A673 (cell line): ENCODE results near the gene SYN1. TPM values are rescaled to one million over a fixed set of nuclear protein-coding genes. Genes with fewer than 3 reads are reported as not detected.

ENCODE experiments used
- BruUV-seq: library from RNA; stranded (reverse); fragments of 400-500 nt; replicated peaks from 2 replicates; lab custom pipeline; 2021; lab: Mats Ljungman, UMichigan
- CTCF ChIA-PET: fragments of 300-600 bp; sonication (Branson Sonifier 250); formaldehyde crosslinking; loops from one replicate; lab custom pipeline; 2022; ENCODE audit warnings: antibody characterized with exemption; lab: Charles Lee
- POLR2A ChIA-PET: fragments of 300-600 bp; sonication (Branson Sonifier 250); formaldehyde crosslinking; loops from one replicate; lab custom pipeline; 2022; ENCODE audit warnings: antibody characterized with exemption; ENCODE audit not compliant: low non-redundant PET; lab: Charles Lee
- DNase-seq: peaks from one replicate; pipeline ENCODE4 v3.0.0-alpha.2; 2015; ENCODE audit warnings: low spot score
- H3K27ac ChIP-seq: fragments of 200-600 bp; sonication (generic); 2 replicates; pipeline ENCODE4 v1.5.1; 2016; ENCODE audit warnings: mixed run types, low read depth, mild to moderate bottlenecking, mixed read lengths, antibody characterized with exemption, low read length; ENCODE audit not compliant: poor library complexity, severe bottlenecking
- H3K27me3 ChIP-seq: fragments of 200-600 bp; sonication (generic); replicated peaks from 2 replicates; pipeline ENCODE4 v1.6.1; 2017; ENCODE audit warnings: mixed run types, low read depth, mild to moderate bottlenecking, mixed read lengths, antibody characterized with exemption, low read length; ENCODE audit not compliant: insufficient read depth, poor library complexity
- H3K36me3 ChIP-seq: fragments of 200-600 bp; sonication (generic); 2 replicates; pipeline ENCODE4 v1.6.1; 2016; ENCODE audit warnings: mixed run types, mild to moderate bottlenecking, mixed read lengths, antibody characterized with exemption, low read length; ENCODE audit not compliant: insufficient read depth, poor library complexity, severe bottlenecking
- H3K4me1 ChIP-seq: fragments of 200-600 bp; sonication (generic); 2 replicates; pipeline ENCODE4 v1.6.1; 2017; ENCODE audit warnings: mixed run types, mild to moderate bottlenecking, mixed read lengths, antibody characterized with exemption, low read length; ENCODE audit not compliant: insufficient read depth, poor library complexity, severe bottlenecking
- H3K4me3 ChIP-seq: fragments of 200-600 bp; sonication (generic); 2 replicates; pipeline ENCODE4 v1.5.1; 2016; ENCODE audit warnings: low read depth, mixed run types, mild to moderate bottlenecking, mixed read lengths, low read length; ENCODE audit not compliant: poor library complexity, severe bottlenecking
- H3K9me3 ChIP-seq: fragments of 200-600 bp; sonication (generic); 2 replicates; pipeline ENCODE4 v1.6.1; 2016; ENCODE audit warnings: mixed run types, low read depth, mild to moderate bottlenecking, mixed read lengths, antibody characterized with exemption, low read length; ENCODE audit not compliant: poor library complexity, severe bottlenecking
- EZH2 ChIP-seq: fragments of 200-600 bp; sonication (generic); IDR thresholded peaks from 2 replicates; pipeline ENCODE4 v1.6.1; 2017; ENCODE audit warnings: borderline replicate concordance, low read depth, mild to moderate bottlenecking, mixed read lengths, antibody characterized with exemption, low read length; ENCODE audit not compliant: poor library complexity, severe bottlenecking
- intact Hi-C: fragments of 100-400 bp; cut with micrococcal nuclease; formaldehyde crosslinking; loops from one replicate; pipeline ENCODE4 v1.10.0; 2022; ENCODE audit not compliant: unreplicated experiment
- total RNA-seq: library from RNA; stranded (reverse); gene quantifications from 2 replicates; pipeline ENCODE4 v1.2.3, GENCODE V29; 2021
- TF ChIP-seq, protein P1 (sequence below): fragments of 300-800, 200-600 bp; sonication (generic); conservative IDR thresholded peaks from 2 replicates; pipeline ENCODE4 v1.5.1; 2017; ENCODE audit warnings: low read depth, mild to moderate bottlenecking, antibody characterized with exemption, low read length, moderate library complexity, mixed read lengths

SYN1 gene
- total RNA-seq, 1 experiment from 2014 or later, result 9.2 TPM

GRCh38 chrX:47574076-47574546 lies 45.5 kb downstream of the SYN1 start:
- ChIA-PET CTCF (no interaction called here), POLR2A (no interaction called here)
- H3K9me3 ChIP-seq, result no peaks in the 10 kb centered on the region
- H3K36me3 ChIP-seq, result peaks cover 6% of the 10 kb centered on the region
- no peak overlapping the region for H3K27ac ChIP-seq
- H3K4me3 ChIP-seq, result no peak overlapping the region
- H3K27me3 ChIP-seq, result no peaks in the 10 kb centered on the region
- BruUV-seq, result no TSS peak
- H3K4me1 ChIP-seq, result no peaks in the 10 kb centered on the region
- TF ChIP-seq, protein P1, sequence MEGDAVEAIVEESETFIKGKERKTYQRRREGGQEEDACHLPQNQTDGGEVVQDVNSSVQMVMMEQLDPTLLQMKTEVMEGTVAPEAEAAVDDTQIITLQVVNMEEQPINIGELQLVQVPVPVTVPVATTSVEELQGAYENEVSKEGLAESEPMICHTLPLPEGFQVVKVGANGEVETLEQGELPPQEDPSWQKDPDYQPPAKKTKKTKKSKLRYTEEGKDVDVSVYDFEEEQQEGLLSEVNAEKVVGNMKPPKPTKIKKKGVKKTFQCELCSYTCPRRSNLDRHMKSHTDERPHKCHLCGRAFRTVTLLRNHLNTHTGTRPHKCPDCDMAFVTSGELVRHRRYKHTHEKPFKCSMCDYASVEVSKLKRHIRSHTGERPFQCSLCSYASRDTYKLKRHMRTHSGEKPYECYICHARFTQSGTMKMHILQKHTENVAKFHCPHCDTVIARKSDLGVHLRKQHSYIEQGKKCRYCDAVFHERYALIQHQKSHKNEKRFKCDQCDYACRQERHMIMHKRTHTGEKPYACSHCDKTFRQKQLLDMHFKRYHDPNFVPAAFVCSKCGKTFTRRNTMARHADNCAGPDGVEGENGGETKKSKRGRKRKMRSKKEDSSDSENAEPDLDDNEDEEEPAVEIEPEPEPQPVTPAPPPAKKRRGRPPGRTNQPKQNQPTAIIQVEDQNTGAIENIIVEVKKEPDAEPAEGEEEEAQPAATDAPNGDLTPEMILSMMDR, result no peak
- no peak for TF ChIP-seq EZH2
- no peak for DNase-seq
- intact Hi-C loops, result no loop called here

DNA sequence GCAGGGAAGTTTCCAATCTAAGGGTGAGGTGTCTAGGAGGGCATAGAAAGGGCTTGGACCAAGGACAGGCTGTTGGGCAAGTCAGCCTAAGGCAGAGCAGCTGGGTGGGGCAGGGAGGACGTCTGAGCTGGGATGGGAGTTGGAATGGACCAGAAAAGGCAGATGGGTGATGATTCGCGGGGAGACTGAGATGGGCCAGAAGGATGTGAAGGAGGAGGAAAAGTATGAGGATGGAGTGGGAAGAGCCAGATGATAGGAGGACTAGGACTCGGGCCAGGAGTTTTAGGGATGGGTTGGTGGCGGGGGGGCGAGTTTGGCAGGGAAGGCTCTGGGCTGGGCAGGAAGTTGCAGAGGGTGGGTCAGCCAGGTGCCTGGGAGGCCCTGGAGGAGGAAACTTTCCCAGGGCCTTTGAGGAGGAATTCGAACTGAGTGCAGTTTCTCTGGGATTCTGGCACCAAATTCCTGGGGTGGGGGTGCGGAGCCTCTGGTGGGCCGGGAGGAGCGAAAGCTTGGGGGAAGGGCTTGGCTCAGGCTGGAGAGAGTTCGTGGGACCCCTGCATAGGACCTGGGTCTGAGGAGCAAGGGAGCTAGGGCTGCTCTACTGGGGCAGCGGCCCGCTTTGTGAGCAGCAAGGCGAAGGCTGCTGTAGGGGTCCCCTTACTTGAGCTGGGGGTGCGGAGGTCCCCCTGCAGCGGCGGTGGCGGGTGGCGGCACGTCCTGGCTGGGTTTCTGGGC lies 46.1 kb downstream of the SYN1 start:
- ChIA-PET CTCF (no interaction called here), POLR2A (no interaction called here)
- H3K4me3 ChIP-seq, result no peak overlapping the region
- H3K27me3 ChIP-seq, result no peaks in the 10 kb centered on the region
- intact Hi-C loops, result no loop called here
- BruUV-seq, result no TSS peak
- no peaks in the 10 kb centered on the region for H3K4me1 ChIP-seq
- no peak overlapping the region for H3K27ac ChIP-seq
- no peaks in the 10 kb centered on the region for H3K9me3 ChIP-seq
- no peak for DNase-seq
- H3K36me3 ChIP-seq, result peaks cover 6% of the 10 kb centered on the region
- TF ChIP-seq, protein P1, result no peak
- TF ChIP-seq EZH2, result no peak

DNA sequence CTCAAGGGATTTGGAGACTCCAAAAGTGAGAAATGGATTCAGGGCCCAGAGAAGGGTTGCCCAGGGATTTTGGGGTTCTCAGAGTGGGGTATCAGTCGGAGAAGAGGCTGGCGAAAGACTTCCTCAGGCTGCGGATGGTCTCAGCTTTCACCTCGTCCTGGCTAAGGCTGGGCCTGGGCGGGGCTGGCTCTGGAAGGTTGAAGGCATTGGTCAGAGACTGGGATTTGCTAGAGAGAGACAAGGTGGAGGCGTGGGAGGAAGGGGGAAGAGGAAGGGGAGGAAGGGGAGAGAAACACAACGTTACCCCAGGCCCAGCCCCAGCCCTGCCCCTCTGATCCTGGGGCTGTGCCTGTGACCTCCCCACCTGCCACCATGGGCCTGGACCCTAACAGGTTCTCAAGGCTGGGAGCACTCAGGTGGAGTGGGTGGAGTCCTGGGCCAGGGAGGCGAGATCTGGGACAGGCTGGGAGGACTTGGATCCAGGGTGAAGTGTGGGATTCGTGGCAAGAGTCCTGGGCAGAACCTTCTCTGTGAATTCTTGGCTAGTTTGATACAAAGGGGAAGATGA lies 46.8 kb downstream of the SYN1 start:
- POLR2A ChIA-PET, result no interaction called here

More for the DNA sequence above, 46.8 kb downstream of the SYN1 start:
- Histone ChIP-seq H3K36me3 (peaks cover 8% of the 10 kb centered on the region), H3K4me3 (no peak overlapping the region), H3K27ac (no peak overlapping the region), H3K4me1 (no peaks in the 10 kb centered on the region), H3K27me3 (no peaks in the 10 kb centered on the region), H3K9me3 (no peaks in the 10 kb centered on the region)
- TF ChIP-seq, protein P1, result no peak
- no peak for TF ChIP-seq EZH2
- intact Hi-C loops, result no loop called here
- no TSS peak for BruUV-seq
- CTCF ChIA-PET, result no interaction called here
- no peak for DNase-seq
